ENCODE measurements around the gene ZNF48.
A peak's percentile ranks its signal among the peaks of the same experiment; 100 is the strongest.
"Not testable (repeated sequence)": the region's sequence is repeated elsewhere in the genome, so short reads cannot be mapped to it uniquely, and the experiment has no call there.

The ZNF48 gene

DNA sequence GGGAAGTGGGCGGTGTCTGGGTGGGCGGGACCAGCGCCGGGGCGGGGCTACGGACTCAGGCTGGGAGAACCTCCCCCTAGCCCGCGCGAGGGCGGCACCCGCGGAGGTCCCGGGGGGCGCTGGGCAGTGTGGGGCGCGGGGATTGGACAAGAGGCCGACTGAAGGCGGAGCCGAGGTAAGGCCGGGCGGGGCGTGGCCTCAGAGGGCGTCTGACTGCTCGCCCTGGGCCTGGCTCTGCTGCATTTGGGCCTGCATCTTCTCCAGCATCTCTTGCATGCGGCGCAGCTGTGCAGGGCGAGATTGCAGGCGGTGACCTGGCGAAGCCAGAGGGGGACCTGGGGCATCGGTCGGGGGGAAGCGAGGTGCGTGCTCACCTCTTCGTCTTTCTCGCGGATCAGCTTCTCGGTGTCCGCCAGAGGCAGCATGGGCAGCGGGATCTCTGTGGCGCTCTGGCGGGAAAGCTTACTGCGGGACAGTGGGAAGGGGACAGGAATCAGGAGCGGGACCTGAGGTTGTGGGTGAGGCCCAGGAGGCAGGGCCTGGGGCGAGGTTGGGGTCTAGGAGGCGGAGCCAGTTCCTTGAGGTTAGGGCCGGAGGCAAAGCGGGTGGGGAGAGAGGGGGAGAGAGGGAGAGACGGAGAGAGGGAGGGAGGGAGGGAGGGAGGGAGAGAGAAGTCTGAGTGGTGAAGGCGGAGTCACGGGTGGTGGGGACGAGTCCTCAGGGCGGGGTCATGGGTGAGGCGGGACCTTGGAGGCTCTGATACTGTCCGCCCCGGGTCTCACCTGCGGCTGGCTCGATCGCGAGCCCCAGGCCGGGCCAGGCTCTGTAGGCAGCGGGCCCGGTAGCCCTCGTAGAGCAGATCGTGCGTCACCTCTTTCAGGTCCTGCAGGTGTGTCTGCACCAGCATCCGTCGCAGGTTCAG, 16.7 kb upstream of the ZNF48 start:
- peak; percentile 95 for DNase-seq (ENCODE audit: low read depth)

DNA sequence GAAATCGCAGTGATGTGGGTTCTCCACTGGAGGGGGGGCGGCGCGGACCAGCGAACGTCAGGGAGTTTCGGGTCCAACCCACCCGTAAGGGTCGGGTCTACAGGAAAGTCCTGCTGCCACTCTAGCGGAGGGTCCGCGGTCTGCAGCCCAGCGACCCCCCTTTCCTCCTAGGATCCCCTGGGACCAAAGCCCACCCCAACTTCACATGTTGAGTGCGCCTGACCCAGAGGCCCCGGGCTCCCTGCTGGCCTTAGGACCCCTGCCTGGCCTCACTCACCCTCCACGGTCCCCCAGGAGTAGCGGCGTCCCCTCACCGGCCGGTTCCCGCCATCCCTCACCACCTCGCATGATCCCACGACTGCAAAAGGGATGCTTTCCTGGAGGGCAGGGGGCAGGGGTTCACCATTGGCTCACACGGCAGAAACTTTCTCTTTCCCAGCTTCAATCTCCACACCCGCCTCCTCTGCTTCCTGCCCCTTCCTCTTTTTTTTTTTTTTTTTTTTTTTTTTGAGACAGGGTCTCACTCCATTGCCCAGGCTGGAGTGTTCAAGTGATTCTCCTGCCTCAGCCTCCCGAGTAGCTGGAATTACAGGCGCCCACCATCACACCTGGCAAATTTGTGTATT, 15.9 kb upstream of the ZNF48 start:
- no peak for DNase-seq (ENCODE audit: low read depth)

DNA sequence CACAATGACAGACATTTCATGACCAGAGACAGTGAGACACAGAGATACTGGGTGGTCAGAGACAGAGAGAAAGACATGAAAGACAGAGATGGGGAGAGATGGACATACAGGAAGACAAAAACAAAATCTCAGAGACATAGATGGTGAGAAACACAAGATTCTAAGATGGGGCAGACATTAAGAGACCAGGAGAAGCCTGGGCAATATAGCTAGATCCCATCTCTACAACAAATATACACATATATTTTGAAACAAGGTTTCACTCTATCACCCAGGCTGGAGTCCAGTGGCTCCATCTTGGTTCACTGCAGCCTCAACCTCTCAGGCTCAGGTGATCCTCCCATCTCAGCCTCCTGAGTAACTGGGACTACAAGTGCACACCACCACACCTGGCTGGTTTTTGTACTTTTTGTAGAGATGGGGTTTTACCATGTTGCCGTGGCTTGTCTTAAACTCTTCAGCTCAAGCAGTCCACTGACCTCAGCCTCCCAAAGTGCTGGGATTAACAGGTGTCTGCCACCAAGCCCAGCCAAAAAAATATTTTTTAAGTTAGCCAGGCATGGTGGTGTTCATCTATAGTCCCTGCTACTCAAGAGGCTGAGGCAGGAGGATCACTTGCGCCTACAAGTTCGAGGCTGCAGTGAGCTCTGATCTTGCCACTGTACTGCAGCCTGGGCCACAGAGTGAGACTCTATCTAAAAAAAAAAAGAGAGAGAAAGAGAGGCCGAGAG, 15.0 kb upstream of the ZNF48 start:
- DNase-seq (ENCODE audit: low read depth), result no peak

DNA sequence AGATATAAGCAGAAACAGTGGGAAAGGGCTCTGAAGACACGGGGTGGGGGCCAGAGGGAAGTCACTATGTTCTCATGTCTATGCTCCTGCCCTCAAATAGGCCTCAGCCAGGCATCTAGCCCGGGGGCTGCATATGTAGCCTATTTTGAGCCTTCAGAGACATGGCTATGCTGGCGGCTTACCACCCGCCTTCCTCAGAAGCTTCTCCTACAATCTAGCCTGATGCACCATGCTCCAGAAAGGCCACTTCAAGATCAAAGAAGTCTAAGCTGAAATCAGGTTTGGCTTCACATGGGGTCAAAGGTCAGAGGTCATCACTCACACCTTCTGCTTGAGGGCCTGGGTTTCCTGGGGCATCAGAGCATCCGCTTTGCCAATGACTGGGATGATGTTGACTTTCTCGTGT, 14.4 kb upstream of the ZNF48 start:
- DNase-seq (ENCODE audit: low read depth), result no peak

DNA sequence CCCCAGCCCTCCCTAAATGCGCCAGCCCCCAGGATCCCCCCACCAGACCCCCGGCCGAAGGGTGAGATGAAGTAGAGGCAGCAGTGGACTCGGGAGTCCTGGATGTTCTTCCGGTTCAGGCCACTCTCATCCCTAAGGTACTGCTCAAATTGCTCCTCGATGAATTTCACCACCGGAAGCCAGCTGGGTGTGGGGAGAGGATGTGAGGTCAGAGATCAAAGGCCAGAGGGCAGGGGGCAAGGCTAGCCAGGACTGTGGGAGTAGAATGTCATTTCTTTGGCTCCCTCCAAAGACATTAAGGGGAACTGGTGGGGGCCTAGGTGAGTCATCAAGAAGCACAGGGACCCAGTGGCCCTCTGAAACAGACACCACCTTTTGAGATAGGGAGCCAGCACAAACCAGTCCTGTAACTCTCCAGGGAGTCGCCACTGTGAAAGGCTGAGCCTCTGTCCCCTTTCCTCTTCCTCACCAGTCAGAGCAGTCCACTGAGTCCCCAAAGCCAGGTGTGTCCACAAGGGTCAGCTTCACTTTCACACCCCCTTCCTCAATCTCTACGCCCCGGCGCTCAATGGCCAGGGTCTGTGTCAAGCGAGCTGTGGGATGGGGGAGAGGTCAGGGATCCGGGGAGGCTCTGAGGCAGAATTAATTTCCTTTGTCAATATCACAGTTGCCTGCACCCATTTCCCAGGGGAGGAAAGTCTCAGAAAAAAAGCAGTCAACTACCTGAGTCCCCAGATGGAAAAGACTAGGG, 13.8 kb upstream of the ZNF48 start:
- DNase-seq (ENCODE audit: low read depth), result no peak

DNA sequence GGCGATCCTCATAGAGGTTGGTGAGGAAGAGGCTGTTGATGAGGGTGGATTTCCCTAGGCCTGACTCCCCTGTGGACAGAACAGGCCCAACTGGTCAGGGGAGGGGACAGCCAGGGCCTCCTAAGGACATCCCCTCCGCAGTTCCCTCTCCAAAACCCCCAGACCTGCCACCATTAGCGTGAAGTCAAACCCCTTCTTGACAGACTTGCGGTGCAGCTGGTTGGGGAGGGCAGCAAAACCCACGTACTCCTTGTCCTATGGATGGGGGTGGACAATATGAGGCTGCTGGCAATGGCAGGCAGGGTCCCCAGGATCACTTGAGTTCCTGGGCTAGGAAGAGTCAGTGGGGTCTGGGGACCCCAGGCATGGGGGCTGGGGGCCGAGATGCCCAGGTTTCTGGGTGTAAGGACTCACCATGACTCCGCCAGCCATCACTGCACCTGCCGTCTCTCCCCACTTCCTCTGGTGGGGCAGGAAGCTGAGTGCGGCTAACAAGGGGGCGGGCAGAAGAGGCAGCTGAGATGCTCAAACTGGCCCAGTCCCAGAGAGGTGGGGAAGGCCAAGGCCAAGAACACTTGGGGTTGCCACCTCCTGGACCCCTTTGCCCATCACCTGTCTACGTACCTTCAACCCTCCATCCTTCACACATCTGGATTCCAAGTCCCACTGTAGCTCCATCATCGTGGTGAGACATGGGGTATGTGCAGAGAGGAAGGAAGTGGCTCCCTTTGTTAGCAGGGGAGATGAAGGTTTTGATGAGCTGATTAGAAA, 12.9 kb upstream of the ZNF48 start, which contains the start of gene SEPTIN1:
Gene SEPTIN1 (minus strand): TSS at position 451 of the 771 bp plus-strand sequence. CDS start 19 bp downstream, at position 432.
- no peak for DNase-seq (ENCODE audit: low read depth)

DNA sequence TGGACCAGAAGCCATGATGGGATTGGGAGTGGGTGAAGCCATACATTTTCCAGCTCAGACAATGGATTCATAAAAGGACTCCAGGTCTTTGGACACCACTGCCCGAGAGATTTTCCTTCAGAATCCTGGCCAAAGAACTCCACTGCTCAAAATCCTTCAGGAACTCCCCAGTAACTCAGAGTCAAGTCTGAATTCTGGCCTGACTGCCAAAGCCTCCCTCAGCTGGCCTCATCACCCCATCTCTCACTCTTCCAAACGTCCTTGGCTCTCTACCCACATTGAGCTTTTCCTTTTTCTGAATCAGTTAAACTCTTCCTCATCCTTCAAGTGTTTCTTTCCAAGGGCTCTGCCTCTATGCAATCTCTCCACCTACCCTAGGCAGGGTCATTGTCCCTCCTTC, 11.7 kb upstream of the ZNF48 start:
- no peak for DNase-seq (ENCODE audit: low read depth)

DNA sequence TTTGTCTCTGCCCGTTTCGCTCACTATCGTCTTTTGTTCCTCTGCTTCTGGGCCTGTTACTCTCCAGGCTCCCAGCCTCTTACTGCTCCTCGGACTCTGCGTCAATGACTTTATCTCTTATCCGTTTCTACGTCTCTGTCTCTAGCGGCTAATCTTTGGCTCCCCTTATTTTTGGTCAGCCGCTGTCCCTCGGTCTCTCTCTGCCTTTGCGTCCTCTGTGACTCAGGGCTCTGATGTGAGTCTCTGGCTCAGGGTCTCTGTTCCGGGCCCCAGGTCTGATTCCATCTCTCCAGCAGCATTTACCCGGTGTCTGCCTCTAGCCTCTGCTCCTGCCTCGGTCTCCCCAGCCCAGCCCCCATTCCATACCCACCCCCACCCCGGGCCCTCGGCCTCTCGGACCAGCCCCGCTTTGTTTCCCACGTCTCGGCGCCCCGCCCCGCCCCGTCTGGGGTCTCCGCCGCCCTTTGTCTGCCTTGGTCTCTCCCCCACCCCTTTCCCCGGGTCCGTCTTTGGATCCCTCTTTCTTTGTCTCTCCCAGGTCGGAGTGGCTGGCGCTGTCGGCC, 547 bp upstream of the ZNF48 start:
- no peak for DNase-seq (ENCODE audit: low read depth)

DNA sequence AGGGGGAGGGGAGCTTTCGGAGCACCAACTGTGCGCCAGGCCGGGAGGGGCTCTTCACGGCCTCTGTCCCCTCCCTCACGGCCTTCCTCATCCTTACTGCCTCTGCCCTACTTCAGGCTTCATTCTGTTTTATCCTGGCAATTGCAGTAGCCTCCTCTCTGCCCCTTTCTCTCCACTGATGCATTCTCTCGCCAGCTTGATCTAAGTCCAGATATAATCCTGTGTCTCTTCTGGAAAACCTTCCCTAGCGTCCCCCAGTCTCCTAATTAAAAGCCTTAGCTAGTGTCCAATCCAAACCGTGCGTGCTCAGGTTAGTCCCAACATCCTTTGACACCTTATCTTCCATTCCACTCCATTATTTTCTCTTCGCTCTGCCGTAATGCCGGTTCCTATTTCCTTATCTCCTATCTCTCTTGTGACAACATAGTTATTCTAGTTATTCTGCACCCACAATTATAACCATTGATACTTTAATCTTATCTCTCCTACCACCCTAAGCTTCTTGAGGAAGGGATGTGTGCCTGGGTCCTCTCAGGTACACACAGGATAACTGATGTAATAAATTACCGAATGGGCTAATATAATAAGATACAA, 869 bp downstream of the ZNF48 start:
- DNase-seq (ENCODE audit: low read depth), result no peak

DNA sequence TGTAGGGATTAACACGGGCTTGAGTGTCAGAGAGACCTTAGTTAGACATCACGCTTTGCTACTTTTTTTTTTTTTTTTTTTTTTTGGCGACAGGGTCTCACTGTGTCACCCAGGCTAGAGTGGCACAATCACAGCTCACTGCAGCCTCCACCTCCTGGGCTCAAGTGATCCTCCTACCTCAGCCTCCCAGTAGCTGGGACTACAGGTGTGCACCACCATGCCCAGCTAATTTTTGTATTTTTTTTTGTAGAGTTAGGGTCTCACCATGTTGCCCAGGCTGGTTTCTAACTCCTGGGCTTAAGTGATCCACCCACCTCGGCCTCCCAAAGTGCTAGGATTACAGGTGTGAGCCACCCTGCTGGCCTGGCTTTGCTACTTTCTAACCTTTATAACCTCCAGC, 1.4 kb downstream of the ZNF48 start:
- not testable (repeated sequence) for DNase-seq (ENCODE audit: low read depth)

DNA sequence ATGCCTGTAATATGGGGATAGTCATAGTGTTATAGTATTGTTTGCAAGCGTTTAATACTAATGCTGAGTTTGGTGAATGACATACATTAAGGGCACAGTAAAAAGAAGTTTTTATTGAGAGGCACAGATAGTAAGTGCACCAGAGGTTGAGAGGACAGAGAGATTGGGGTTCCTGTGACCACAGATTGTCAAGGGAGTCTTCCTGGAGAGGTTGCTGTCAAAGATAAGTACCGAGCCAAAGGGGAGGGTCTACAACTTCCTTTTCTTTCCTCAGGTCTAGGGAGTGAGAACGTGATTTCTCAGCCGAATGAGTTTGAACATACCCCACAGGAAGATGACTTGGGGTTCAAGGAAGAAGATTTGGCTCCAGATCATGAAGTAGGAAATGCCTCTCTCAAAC, 1.8 kb downstream of the ZNF48 start:
- no peak for DNase-seq (ENCODE audit: low read depth)

DNA sequence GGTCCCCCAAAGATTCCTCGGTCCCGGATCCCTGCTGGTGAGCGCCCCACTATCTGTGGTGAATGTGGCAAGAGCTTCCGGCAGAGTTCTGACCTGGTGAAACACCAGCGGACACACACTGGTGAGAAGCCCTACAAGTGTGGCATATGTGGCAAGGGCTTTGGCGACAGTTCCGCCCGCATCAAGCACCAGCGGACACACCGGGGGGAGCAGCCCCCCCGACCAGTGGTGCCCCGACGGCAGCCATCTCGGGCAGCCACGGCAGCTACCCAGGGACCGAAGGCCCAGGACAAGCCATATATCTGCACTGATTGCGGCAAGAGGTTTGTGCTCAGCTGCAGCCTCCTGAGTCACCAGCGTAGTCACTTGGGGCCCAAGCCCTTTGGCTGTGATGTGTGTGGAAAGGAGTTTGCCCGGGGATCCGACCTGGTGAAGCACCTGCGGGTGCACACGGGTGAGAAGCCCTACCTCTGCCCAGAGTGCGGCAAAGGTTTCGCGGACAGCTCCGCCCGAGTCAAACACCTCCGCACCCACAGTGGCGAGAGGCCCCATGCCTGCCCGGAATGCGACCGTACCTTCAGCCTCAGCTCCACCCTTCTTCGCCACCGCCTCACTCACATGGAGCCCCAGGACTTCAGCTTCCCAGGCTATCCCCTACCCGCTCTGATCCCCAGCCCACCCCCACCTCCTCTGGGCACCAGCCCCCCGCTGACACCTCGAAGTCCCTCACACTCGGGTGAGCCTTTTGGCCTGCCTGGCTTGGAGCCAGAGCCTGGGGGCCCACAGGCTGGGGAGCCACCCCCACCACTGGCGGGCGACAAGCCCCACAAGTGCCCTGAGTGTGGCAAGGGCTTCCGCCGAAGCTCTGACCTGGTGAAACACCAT, 2.8 kb downstream of the ZNF48 start:
- no peak for DNase-seq (ENCODE audit: low read depth)

DNA sequence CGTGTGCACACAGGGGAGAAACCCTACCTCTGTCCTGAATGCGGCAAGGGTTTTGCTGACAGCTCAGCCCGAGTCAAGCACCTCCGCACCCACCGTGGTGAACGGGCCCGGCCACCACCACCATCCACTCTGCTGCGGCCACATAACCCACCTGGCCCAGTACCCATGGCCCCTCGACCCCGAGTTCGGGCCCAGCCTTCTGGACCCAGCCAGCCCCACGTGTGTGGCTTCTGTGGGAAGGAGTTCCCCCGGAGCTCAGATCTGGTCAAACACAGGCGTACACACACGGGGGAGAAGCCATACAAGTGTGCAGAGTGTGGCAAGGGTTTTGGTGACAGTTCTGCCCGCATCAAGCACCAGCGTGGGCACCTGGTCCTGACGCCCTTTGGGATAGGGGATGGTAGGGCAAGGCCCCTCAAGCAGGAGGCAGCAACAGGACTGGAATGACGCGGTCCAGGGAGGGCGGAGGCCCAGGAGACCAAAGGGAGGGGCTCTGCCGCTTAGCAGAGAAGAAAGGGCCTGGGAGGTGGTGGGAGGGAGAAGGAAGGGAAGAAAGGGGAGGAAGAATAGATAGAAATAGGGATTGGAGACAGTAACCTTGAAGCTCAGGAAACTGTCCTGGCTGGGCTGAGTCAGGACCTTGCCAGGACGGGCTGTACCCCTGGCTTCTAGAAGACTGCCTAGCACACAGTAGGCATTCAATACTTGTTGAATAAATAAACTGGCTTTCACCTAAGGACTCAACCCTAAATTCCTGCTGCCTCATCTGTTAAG, 3.6 kb downstream of the ZNF48 start:
- DNase-seq (ENCODE audit: low read depth), result no peak

DNA sequence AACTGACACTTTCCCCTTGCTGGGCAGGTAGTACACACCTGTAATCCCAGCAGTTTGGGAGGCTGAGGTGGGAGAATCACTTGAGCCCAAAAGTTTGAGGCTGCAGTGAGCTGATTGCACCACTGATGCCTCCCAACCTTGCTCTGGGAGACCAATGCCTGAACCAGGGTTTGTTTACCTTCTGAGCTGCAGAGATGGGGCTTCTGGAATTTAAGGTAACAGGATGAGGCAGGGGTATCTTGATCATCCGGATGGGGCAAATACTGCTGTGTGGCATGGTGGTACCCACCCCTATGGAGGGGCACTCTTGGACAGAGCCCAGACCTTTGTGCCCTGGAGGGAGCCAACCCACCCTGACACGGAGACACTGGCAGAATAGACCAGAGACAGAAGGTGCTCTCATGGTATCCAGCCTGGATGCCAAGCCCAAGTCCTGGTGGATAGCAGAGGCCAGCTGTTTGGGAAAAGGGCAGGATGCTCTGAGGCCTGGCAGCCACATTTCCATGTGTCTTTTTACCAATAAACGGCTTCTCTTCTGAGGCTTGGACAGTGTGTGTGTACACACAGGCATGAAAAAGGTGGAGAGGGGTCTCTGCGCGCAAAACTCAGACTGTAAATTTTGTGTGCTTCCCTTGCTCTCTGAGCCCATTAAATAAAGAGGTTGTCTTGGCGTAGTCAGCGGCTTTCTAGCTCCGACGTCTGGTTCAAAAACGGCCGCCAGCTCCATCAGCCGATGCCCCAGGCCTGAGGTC, 4.4 kb downstream of the ZNF48 start:
- no peak for DNase-seq (ENCODE audit: low read depth)

DNA sequence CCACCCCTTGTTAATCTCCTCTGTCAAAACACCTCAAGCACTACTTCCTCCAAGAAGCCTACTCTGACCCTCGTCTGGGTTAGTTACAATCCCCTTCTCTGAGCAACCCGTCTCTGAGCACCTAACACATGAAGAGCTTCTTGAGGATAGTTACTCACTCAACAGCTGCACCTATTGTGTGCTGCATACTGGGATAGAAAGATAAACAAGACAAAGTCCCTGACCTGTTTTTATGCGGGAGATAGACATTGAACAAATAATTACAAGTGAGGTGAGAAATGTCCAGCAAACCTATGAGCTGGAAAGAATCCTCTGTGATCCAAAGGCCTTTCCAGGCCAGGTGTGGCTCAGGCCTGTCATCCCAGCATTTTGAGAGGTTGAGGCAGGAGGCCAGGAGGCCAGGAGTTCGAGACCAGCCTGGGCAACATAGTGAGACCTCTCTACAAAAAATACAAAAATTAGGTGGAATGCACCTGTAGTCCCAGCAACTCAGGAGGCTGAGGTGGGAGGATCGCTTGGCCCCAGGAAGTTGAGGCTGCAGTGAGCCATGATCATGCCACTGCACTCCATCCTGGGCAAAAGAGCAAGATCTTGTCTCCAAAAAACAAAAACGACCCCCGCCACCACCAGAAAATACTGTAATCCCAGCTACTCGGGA, 6.7 kb downstream of the ZNF48 start:
- no peak for DNase-seq (ENCODE audit: low read depth)

DNA sequence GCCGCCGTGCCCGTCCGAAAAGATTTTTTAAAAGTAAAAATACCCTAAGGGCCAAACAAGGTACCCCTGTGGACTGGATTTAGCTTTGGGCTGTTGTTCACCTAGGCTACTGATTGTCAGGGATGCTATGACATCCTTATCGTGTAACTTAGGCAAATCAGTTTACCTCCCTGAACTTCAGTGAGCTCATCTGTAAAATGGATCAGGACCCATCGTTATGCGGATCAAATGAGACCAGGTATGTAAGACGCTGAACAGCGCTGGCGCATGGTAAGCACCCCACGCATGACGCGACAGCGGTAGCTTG, 11.5 kb downstream of the ZNF48 start:
- no peak for DNase-seq (ENCODE audit: low read depth)

DNA sequence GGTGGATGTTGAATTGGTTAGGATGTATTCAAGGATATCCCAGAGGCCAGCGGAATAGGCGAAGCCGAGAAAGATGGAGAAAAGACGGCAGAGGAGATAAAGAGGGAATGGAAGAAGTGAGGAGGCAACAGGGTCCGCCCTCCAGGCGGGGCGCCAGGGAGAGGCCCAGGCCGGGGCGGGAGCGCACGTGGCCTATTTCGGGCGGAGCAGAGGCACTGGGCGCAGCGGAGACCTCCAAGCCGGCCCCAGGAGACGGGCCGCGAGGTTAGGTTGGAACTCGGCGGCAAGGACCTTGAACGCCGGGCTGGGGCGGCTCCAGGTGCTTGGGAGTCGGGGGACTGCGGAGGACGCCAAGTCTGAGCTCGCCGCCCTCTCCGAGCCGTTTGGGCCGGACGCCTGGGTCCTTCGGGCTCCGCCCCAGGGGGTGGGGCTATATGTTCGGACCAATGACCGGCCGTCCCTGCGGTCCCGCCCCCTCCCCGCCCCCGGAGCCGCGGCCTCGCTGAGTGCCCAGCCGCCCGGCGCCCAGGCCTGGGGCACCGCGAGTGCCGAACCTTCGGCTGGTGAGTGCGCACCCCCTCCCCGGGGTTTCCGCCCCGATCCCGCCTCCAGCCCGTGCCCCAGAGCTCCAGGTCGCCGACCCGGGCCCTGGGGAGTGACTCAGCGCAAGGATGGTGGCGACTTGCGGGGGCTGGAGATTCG, 12.0 kb downstream of the ZNF48 start, which contains the start of gene ZNF771:
Gene ZNF771 (plus strand): TSS at position 505 of the 702 bp plus-strand sequence. CDS start 448 bp downstream, outside the sequence.
- DNase-seq (ENCODE audit: low read depth), result peak; percentile 74
